ENCODE results near the gene DSC1. TPM values are rescaled to one million over a fixed set of nuclear protein-coding genes. Genes with fewer than 3 reads are reported as not detected.

The DSC1 gene
- total and polyA plus RNA-seq, 2 of the 8 experiments (the other 6 are each of a cell fraction or from before 2014, with no cell fraction given): 0.02 TPM; not detected in 1

DNA sequence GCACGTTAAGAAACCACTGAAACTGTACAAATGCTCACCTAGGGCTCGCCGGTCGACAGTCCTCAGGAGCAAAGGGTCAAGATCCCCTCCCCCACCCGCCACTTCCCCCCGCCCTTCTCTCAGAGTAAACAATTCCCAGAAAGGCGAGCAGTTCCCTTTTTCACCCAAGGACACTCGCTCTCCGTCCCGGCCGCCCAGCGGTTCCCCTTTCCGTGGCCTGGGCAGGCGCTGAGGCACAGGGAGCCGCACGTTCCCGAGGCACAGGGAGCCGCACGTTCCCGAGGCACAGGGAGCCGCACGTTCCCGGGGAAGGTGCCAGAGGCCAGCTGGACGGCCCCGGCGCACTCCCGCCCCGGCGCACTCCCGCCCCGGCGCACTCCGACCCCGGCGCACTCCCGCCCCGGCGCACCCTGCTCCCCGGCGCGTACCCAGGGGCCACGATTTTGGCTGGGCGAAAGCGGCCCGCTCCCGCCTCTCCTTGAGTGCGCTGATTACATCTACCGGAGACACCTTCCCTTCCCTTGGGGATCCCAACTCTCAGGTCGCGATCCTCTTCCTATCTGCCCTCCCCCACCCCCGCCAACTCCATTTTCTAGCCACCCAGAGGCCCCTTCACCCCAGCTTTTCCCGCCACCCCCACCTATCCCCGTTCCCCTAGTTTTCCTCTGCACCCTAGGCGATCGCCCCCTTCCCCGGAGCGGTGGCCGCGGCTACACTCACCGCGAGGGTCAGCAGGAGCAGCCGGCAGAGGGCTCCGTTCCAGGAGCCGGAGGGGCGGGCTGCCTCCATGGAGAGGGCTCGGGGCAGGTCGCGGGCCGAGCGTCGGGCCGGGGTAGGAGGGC, 61.3 kb downstream of the DSC1 start (continued):
- TF ChIP-seq CTCF (IDR thresholded peaks at IDR 0.05; ENCODE audit: control extremely low read depth in 1 of 3, insufficient read depth in 1 of 3, low read depth in 1 of 3, low read length in 3 of 3): peak in 2 of 3 experiments; percentile 16 to 23; a peak in 2 of 4 replicates
- TF ChIP-seq BCL11A (IDR thresholded peaks at IDR 0.05; ENCODE audit: low read depth in 2 of 2, low read length in 2 of 2): no peak
- TF ChIP-seq, protein P1, sequence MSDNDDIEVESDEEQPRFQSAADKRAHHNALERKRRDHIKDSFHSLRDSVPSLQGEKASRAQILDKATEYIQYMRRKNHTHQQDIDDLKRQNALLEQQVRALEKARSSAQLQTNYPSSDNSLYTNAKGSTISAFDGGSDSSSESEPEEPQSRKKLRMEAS (IDR thresholded peaks at IDR 0.05): peak; percentile 30; the same call in 1 of the 2 replicates
- TF ChIP-seq POLR2AphosphoS5 (IDR thresholded peaks at IDR 0.05; ENCODE audit: low read depth, low read length): peak; percentile 63; the same call in 1 of the 2 replicates
- TF ChIP-seq POLR2A (IDR thresholded peaks at IDR 0.05; ENCODE audit: control extremely low read depth in 1 of 2, low read depth in 2 of 2, low read length in 2 of 2): peak; percentile 67 to 70
- no peak for TF ChIP-seq CBX5 (IDR thresholded peaks at IDR 0.05; ENCODE audit: low read depth, low read length)
- 0 out of 4 replicates have a peak, but pooled peaks of 1 of the 2 experiments have one; percentile 36 for TF ChIP-seq SIN3A (conservative IDR thresholded peaks at IDR 0.05 in 1 of 2, IDR thresholded peaks at IDR 0.05 in 1 of 2; ENCODE audit: low read depth in 1 of 2, low read length in 2 of 2)
